Gastrocnemius medialis (tissue), 4 donors: ENCODE measurements around the gene NDOR1. TPM values are rescaled to one million over a fixed set of nuclear protein-coding genes. Genes with fewer than 3 reads are reported as not detected.
A peak's percentile ranks its signal among the peaks of the same experiment; 100 is the strongest.

Source experiments
- ATAC-seq, 2 donors: fragments of 150-250 bp; one replicate each; pipeline ENCODE4 v1.9.1; 2016
- DNase-seq, 2 donors: peaks; one replicate each; pipeline ENCODE4 v3.0.0-alpha.2; 2019
- H3K27ac ChIP-seq, 4 donors: fragments of 200-600 bp; sonication (generic); 1 replicate in 1 of 4; 2 replicates in 3 of 4; pipeline ENCODE4 v1.5.1; 2016 to 2018; ENCODE audit warnings: mild to moderate bottlenecking in 2 of 4, moderate library complexity in 1 of 4
- H3K27me3 ChIP-seq, 3 donors: fragments of 200-600 bp; sonication (generic) in 2 of 3; 1 replicate in 1 of 3; 2 replicates in 2 of 3; pipeline versions ENCODE4 v1.5.1 to v1.6.0; 2016 to 2019; ENCODE audit warnings: mild to moderate bottlenecking in 1 of 3, moderate library complexity in 1 of 3
- H3K36me3 ChIP-seq, 2 donors: fragments of 200-600 bp; sonication (generic) in 1 of 2; one replicate each; pipeline ENCODE4 v1.5.1; 2017 to 2018
- H3K4me1 ChIP-seq, 2 donors: fragments of 200-600 bp; sonication (generic) in 1 of 2; one replicate each; pipeline ENCODE4 v1.5.1; 2016 to 2017; ENCODE audit warnings: mild to moderate bottlenecking in 2 of 2
- H3K4me3 ChIP-seq, 4 donors: fragments of 200-600 bp; sonication (generic) in 3 of 4; 1 replicate in 1 of 4; 2 replicates in 3 of 4; pipeline ENCODE4 v1.5.1; 2016 to 2019; ENCODE audit warnings: mild to moderate bottlenecking in 2 of 4
- H3K9me3 ChIP-seq, 3 donors: fragments of 200-600 bp; sonication (generic) in 2 of 3; 1 replicate in 1 of 3; 2 replicates in 2 of 3; pipeline ENCODE4 v1.5.1; 2016 to 2019
- POLR2A ChIP-seq, 2 donors: fragments of 450-650 bp; IDR thresholded peaks; one replicate each; pipeline ENCODE4 v1.6.1; 2017; ENCODE audit warnings: antibody characterized with exemption in 2 of 2, mild to moderate bottlenecking in 2 of 2, moderate library complexity in 2 of 2
- in situ Hi-C, 4 donors: fragments of 200-750 bp; cut with MboI; loops; one replicate each; pipeline versions ENCODE4 v1.15.0 to v1.8.0; 2017; ENCODE audit warnings: low sequenced_read_pairs in 4 of 4
- intact Hi-C: fragments of 100-400 bp; cut with DNase I; formaldehyde crosslinking; loops from one replicate; pipeline ENCODE4 v1.15.1; 2023; ENCODE audit warnings: low total_unique reads
- total RNA-seq, 4 donors: library from RNA; depleted of rRNA; stranded (reverse); fragments of >200 nt; gene quantifications; one replicate each; pipeline versions ENCODE4 v1.1.0 to v1.2.3, GENCODE V29; 2016
- TF ChIP-seq, protein P1 (sequence below), 5 experiments: fragments of 450-650 bp in 3 of 5; fragments of 200-600 bp in 2 of 5; sonication (generic) in 2 of 5; IDR thresholded peaks in 4 of 5; conservative IDR thresholded peaks in 1 of 5; 1 replicate in 4 of 5; 2 replicates in 1 of 5; pipeline ENCODE4 v1.5.1; 2016 to 2019; ENCODE audit warnings: antibody characterized with exemption in 5 of 5, mild to moderate bottlenecking in 3 of 5, moderate library complexity in 3 of 5

NDOR1 gene
- total RNA-seq: 1 to 10 TPM; 2.4 to 5.0 (median 4.1) TPM

DNA sequence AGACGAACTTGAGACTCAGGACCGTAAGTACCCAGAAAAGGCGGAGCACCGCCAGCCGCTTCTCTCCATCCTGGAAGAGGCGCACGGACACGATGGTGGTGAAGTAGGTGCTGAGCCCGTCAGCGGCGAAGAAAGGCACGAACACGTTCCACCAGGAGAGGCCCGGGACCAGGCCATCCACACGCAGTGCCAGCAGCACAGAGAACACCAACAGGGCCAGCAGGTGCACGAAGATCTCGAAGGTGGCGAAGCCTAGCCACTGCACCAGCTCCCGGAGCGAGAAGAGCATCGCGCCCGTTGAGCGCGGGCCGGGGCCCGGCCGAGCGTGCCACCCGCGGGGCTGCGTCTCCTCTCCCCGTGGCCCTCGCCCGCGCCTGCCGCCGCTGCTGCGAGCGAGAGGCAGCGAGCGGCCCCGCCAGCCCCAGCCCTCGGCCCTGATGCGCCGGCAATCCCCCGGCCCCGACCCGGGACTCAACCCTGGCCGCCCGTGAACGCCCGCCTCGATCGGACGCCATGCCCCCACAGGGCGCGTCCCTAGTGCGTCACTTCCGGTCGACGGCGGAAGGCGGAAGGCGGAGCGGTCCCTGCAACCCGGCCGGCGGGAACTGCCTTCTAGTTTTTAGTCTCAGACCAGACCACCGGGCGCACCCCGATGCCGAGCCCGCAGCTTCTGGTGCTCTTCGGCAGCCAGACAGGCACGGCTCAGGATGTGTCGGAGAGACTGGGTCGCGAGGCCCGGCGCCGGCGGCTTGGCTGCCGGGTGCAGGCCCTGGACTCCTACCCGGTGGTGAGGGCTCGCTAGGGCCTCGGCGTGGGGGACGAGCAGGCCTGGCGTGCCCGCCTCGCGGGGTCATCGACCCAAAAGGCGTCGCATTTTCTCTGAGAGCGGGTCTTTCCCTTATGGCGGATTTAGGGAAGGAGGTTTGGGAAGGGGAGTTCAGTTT lies at the start of gene NDOR1, which contains the start of gene TMEM203:
Gene NDOR1, plus strand, starts transcription at position 575 of the 944 bp plus-strand sequence. Its CDS starts 78 bp downstream, at position 653.
Gene TMEM203, minus strand, starts transcription at position 523 of the 944 bp plus-strand sequence. Its CDS starts 234 bp downstream, at position 289.
- ATAC-seq (peak; percentile 62 to 68), DNase-seq (peak; percentile 78 to 79)
- Histone ChIP-seq H3K9me3 (no peaks in the 10 kb centered on the region), H3K4me1 (peaks cover 49 to 52% of the 10 kb centered on the region in 2 donors), H3K36me3 (no peaks in the 10 kb centered on the region), H3K27ac (peak within 1 kb of the TSS; percentile 65 to 90 (median 78)), H3K27me3 (no peaks in the 10 kb centered on the region), H3K4me3 (peak within 1 kb of the TSS; percentile 75 to 97 (median 90))
- intact Hi-C loops (loop anchor here (1.0 kb wide), 1 partner anchor 17 kb away; the partner anchor contains the start of genes ANAPC2 and SSNA1), in situ Hi-C loops (no loop called here)
- TF ChIP-seq POLR2A (IDR thresholded peaks at IDR 0.05): peak; percentile 69 to 82
- TF ChIP-seq, protein P1, sequence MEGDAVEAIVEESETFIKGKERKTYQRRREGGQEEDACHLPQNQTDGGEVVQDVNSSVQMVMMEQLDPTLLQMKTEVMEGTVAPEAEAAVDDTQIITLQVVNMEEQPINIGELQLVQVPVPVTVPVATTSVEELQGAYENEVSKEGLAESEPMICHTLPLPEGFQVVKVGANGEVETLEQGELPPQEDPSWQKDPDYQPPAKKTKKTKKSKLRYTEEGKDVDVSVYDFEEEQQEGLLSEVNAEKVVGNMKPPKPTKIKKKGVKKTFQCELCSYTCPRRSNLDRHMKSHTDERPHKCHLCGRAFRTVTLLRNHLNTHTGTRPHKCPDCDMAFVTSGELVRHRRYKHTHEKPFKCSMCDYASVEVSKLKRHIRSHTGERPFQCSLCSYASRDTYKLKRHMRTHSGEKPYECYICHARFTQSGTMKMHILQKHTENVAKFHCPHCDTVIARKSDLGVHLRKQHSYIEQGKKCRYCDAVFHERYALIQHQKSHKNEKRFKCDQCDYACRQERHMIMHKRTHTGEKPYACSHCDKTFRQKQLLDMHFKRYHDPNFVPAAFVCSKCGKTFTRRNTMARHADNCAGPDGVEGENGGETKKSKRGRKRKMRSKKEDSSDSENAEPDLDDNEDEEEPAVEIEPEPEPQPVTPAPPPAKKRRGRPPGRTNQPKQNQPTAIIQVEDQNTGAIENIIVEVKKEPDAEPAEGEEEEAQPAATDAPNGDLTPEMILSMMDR (IDR thresholded peaks at IDR 0.05 in 4 of 5, conservative IDR thresholded peaks at IDR 0.05 in 1 of 5): no peak

DNA sequence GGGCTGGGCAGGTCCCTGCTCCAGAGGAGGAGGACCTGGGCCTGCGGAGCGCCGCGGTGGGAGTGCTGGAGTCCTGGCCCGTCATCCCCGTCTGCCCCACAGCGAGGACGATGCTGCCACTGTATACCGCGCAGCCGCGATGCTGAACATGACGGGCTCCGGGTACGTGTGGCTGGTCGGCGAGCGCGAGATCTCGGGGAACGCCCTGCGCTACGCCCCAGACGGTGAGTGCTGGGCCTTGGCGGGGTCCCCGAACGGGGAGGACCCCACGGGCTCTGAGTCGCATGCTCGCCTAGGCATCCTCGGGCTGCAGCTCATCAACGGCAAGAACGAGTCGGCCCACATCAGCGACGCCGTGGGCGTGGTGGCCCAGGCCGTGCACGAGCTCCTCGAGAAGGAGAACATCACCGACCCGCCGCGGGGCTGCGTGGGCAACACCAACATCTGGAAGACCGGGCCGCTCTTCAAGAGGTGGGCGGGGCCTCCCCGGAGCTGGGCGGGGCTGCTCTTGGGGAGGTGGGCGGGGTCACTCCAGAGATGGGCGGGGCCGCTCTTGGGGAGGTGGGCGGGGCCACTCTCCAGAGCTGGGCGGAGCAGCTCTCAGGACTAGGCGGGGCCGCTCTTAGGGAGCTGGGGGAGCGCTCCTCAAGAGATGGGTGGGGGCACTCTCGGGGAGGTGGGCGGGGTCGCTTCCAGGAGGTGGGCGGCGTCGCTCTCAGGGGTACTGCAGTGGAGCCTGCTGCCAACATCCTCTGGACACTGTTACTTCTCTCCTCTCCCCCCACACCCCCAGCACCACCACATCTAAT lies 48.7 kb upstream of the NDOR1 start:
- in situ Hi-C loops (no loop called here), intact Hi-C loops (no loop called here)
- no peak for DNase-seq
- H3K4me1 ChIP-seq: no peaks in the 10 kb centered on the region
- TF ChIP-seq POLR2A (IDR thresholded peaks at IDR 0.05): no peak
- TF ChIP-seq, protein P1 (IDR thresholded peaks at IDR 0.05 in 4 of 5, conservative IDR thresholded peaks at IDR 0.05 in 1 of 5): no peak
- H3K36me3 ChIP-seq: no peaks in the 10 kb centered on the region
- H3K27me3 ChIP-seq: peaks cover 56 to 62% (median 62%) of the 10 kb centered on the region in 3 donors
- peak in 1 of 2 donors; percentile 61 for ATAC-seq
- no peak overlapping the region for H3K4me3 ChIP-seq
- H3K27ac ChIP-seq: no peak overlapping the region
- no peaks in the 10 kb centered on the region for H3K9me3 ChIP-seq

DNA sequence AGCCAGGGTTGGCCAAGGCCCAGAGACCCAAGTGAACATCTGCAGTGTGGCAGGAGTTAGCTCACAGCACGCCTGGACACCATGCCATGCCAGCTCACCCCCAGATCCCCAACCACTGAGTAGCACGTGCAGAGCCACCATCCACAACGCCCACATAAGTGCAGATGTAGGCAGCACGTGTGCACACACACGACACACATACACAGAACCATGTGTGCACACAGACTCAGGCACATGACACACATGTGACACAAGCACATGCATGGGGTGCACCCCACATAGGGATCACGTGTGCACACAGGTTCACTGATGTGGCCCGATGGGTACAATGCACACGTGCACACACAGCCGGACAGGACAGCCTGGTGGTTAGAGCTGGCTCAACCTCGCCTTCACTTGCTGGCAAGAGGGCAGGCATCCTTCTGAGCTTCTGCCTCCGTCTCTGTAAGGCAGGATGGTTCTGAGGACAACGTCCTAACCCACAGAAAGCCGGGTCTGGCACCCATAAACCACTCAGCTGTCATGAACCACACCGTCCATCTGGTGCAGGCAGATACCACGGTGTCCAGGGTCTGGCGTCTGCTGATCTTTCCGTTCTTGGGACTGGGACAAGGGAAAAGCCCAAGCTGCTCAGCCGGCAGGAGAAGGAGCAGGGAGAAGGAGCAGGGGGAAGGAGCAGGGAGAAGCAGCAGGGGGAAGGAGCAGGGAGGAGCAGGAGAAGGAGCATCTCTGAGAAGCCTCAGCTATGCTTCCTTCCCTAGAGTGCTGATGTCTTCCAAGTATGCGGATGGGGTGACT lies 47.7 kb upstream of the NDOR1 start:
- no peaks in the 10 kb centered on the region for H3K9me3 ChIP-seq
- peaks cover 0 to 5% of the 10 kb centered on the region in 2 donors for H3K4me1 ChIP-seq
- in situ Hi-C loops: no loop called here
- H3K27ac ChIP-seq: no peak overlapping the region
- DNase-seq (no peak), ATAC-seq (no peak)
- intact Hi-C loops: no loop called here
- TF ChIP-seq, protein P1 (IDR thresholded peaks at IDR 0.05 in 4 of 5, conservative IDR thresholded peaks at IDR 0.05 in 1 of 5): no peak
- no peak for TF ChIP-seq POLR2A (IDR thresholded peaks at IDR 0.05)
- no peak overlapping the region for H3K4me3 ChIP-seq
- no peaks in the 10 kb centered on the region for H3K36me3 ChIP-seq
- peaks cover 65 to 73% (median 72%) of the 10 kb centered on the region in 3 donors for H3K27me3 ChIP-seq

DNA sequence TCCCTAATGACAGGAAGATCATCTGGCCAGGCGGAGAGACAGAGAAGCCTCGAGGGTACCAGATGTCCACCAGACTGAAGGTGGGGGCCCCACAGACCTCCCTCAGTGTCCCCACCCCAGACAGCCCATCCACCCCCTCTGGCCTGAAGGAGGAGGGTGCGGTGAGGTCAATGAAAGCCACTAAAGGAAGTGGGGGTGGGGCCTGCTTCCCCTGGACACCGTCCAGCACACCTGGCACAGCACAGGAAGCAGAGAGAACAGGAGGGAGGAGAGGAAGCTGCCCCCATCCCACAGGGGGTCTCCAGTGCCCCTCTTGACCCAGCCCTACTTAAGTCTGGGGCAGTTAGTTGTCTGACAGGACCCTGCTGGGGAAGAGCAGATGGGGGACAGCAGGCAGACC lies 46.9 kb upstream of the NDOR1 start:
- intact Hi-C loops: no loop called here

More for the DNA sequence above, 46.9 kb upstream of the NDOR1 start:
- DNase-seq (no peak), ATAC-seq (no peak)
- H3K4me1 ChIP-seq: peaks cover 0 to 12% of the 10 kb centered on the region in 2 donors
- in situ Hi-C loops: no loop called here
- H3K9me3 ChIP-seq: no peaks in the 10 kb centered on the region
- peaks cover 72 to 81% (median 80%) of the 10 kb centered on the region in 3 donors for H3K27me3 ChIP-seq
- H3K36me3 ChIP-seq: no peaks in the 10 kb centered on the region
- H3K27ac ChIP-seq: no peak overlapping the region
- H3K4me3 ChIP-seq: no peak overlapping the region
- no peak for TF ChIP-seq POLR2A (IDR thresholded peaks at IDR 0.05)
- TF ChIP-seq, protein P1 (IDR thresholded peaks at IDR 0.05 in 4 of 5, conservative IDR thresholded peaks at IDR 0.05 in 1 of 5): no peak
